ENCODE measurements around the gene SHANK2.

SHANK2 gene

GRCh38 chr11:71207563-71207962 is 44.8 kb downstream of the SHANK2 start:
- H3K4me3 ChIP-seq (ENCODE audit: low read depth, low read length) = no peak overlapping the region
- no peak for DNase-seq (ENCODE audit: low read depth)

GRCh38 chr11:71206186-71206585 is 46.2 kb downstream of the SHANK2 start:
- DNase-seq (ENCODE audit: low read depth) = no peak
- H3K4me3 ChIP-seq (ENCODE audit: low read depth, low read length) = no peak overlapping the region

- no peak for DNase-seq (ENCODE audit: low read depth)
- no peak overlapping the region for H3K4me3 ChIP-seq (ENCODE audit: low read depth, low read length)
These were observed 47.4 kb downstream of the SHANK2 start for GRCh38 chr11:71204748-71205664.

- no peak overlapping the region for H3K4me3 ChIP-seq (ENCODE audit: low read depth, low read length)
- DNase-seq (ENCODE audit: low read depth) = no peak
These were observed 48.1 kb downstream of the SHANK2 start for GRCh38 chr11:71204294-71204693.

GRCh38 chr11:71203681-71204080 is 48.7 kb downstream of the SHANK2 start:
- no peak overlapping the region for H3K4me3 ChIP-seq (ENCODE audit: low read depth, low read length)
- DNase-seq (ENCODE audit: low read depth) = no peak

GRCh38 chr11:71202966-71203365 is 49.4 kb downstream of the SHANK2 start:
- DNase-seq (ENCODE audit: low read depth) = no peak

GRCh38 chr11:71202598-71202944 is 49.8 kb downstream of the SHANK2 start:
- DNase-seq (ENCODE audit: low read depth) = no peak
- no peak overlapping the region for H3K4me3 ChIP-seq (ENCODE audit: low read depth, low read length)

More at GRCh38 chr11:71202966-71203365, 49.4 kb downstream of the SHANK2 start:
- H3K4me3 ChIP-seq (ENCODE audit: low read depth, low read length) = no peak overlapping the region
